ENCODE measurements around the gene CCDC15.
"Not testable (repeated sequence)": the region's sequence is repeated elsewhere in the genome, so short reads cannot be mapped to it uniquely, and the experiment has no call there.

Gene CCDC15

GRCh38 chr11:125025968-125026367 lies 72.0 kb downstream of the CCDC15 start:
- no peaks in the 10 kb centered on the region for H3K36me3 ChIP-seq
- no peak for TF ChIP-seq CTCF (IDR thresholded peaks at IDR 0.05; ENCODE audit: low read depth, low read length)
- no peak for DNase-seq
- H3K9me3 ChIP-seq: no peaks in the 10 kb centered on the region
- H3K4me1 ChIP-seq: no peaks in the 10 kb centered on the region
- no peaks in the 10 kb centered on the region for H3K27me3 ChIP-seq
- H3K4me3 ChIP-seq (ENCODE audit: low read depth, low read length): no peak overlapping the region

- H3K9me3 ChIP-seq; H3K36me3 ChIP-seq; DNase-seq; H3K27me3 ChIP-seq; H3K4me3 ChIP-seq (ENCODE audit: low read depth, low read length); H3K4me1 ChIP-seq: not testable (repeated sequence)
Measured at GRCh38 chr11:125029431-125029830, 75.4 kb downstream of the CCDC15 start.

- no peak overlapping the region for H3K4me3 ChIP-seq (ENCODE audit: low read depth, low read length)
- no peaks in the 10 kb centered on the region for H3K27me3 ChIP-seq
- no peak for TF ChIP-seq CTCF (IDR thresholded peaks at IDR 0.05; ENCODE audit: low read depth, low read length)
- H3K9me3 ChIP-seq: no peaks in the 10 kb centered on the region
- no peak for DNase-seq
- H3K36me3 ChIP-seq: no peaks in the 10 kb centered on the region
- H3K4me1 ChIP-seq: no peaks in the 10 kb centered on the region
Measured at GRCh38 chr11:125036933-125037332, 82.9 kb downstream of the CCDC15 start.

- H3K4me3 ChIP-seq (ENCODE audit: low read depth, low read length): no peak overlapping the region
- no peaks in the 10 kb centered on the region for H3K4me1 ChIP-seq
- no peak for DNase-seq
- TF ChIP-seq CTCF (IDR thresholded peaks at IDR 0.05; ENCODE audit: low read depth, low read length): no peak
- H3K9me3 ChIP-seq: no peaks in the 10 kb centered on the region
- H3K36me3 ChIP-seq: no peaks in the 10 kb centered on the region
- H3K27me3 ChIP-seq: no peaks in the 10 kb centered on the region
Measured at GRCh38 chr11:125049164-125049792, 95.3 kb downstream of the CCDC15 start.

- DNase-seq: no peak
- Histone ChIP-seq H3K4me1 (no peaks in the 10 kb centered on the region), H3K27me3 (no peaks in the 10 kb centered on the region), H3K36me3 (no peaks in the 10 kb centered on the region), H3K4me3 (ENCODE audit: low read depth, low read length) (no peak overlapping the region), H3K9me3 (no peaks in the 10 kb centered on the region)
- no peak for TF ChIP-seq CTCF (IDR thresholded peaks at IDR 0.05; ENCODE audit: low read depth, low read length)
Measured at GRCh38 chr11:125052047-125052446, 98.0 kb downstream of the CCDC15 start.

- Histone ChIP-seq H3K27me3 (no peaks in the 10 kb centered on the region), H3K4me3 (ENCODE audit: low read depth, low read length) (no peak overlapping the region), H3K9me3 (no peaks in the 10 kb centered on the region), H3K4me1 (no peaks in the 10 kb centered on the region), H3K36me3 (no peaks in the 10 kb centered on the region)
- no peak for TF ChIP-seq CTCF (IDR thresholded peaks at IDR 0.05; ENCODE audit: low read depth, low read length)
- no peak for DNase-seq
Measured at GRCh38 chr11:125053167-125053566, 99.2 kb downstream of the CCDC15 start.

Data from BE2C (cell line).